Smooth muscle cell (in vitro differentiated cells): ENCODE data around the gene SLC4A2. TPM values are rescaled to one million over a fixed set of nuclear protein-coding genes. Genes with fewer than 3 reads are reported as not detected.

Source experiments
- DNase-seq: peaks from one replicate; lab custom pipeline; 2025; ENCODE audit not compliant: unreplicated experiment; lab: John Stamatoyannopoulos, UW
- H2AFZ ChIP-seq: fragments of 200-600 bp; sonication (generic); 2 replicates; pipeline ENCODE4 v1.6.0; 2016; ENCODE audit warnings: antibody characterized with exemption, low read depth, mild to moderate bottlenecking
- H3F3A ChIP-seq: fragments of 200-600 bp; sonication (generic); 2 replicates; pipeline ENCODE4 v1.6.0; 2017; ENCODE audit warnings: antibody characterized with exemption, low read depth
- H3K27ac ChIP-seq: fragments of 200-600 bp; sonication (generic); 2 replicates; pipeline ENCODE4 v1.5.1; 2016; ENCODE audit warnings: low read depth, mild to moderate bottlenecking
- H3K27me3 ChIP-seq: fragments of 200-600 bp; sonication (generic); 2 replicates; pipeline ENCODE4 v1.6.1; 2016; ENCODE audit warnings: low read depth, mild to moderate bottlenecking
- H3K36me3 ChIP-seq: fragments of 200-600 bp; sonication (generic); 2 replicates; pipeline ENCODE4 v1.5.1; 2016; ENCODE audit warnings: low read depth
- H3K4me1 ChIP-seq: fragments of 200-600 bp; sonication (generic); 2 replicates; pipeline ENCODE4 v1.5.1; 2016; ENCODE audit warnings: low read depth
- H3K4me2 ChIP-seq: fragments of 200-600 bp; sonication (generic); 2 replicates; pipeline ENCODE4 v1.6.0; 2016; ENCODE audit warnings: mild to moderate bottlenecking
- H3K4me3 ChIP-seq: fragments of 200-600 bp; sonication (generic); 2 replicates; pipeline ENCODE4 v1.5.1; 2016; ENCODE audit warnings: mild to moderate bottlenecking
- H3K79me2 ChIP-seq: fragments of 200-600 bp; sonication (generic); 2 replicates; pipeline ENCODE4 v1.6.0; 2016; ENCODE audit warnings: low read depth, mild to moderate bottlenecking
- H3K9ac ChIP-seq: fragments of 200-600 bp; sonication (generic); 2 replicates; pipeline ENCODE4 v1.6.0; 2016; ENCODE audit warnings: low read depth
- H3K9me3 ChIP-seq: fragments of 200-600 bp; sonication (generic); replicated peaks from 2 replicates; pipeline ENCODE4 v1.5.1; 2016; ENCODE audit warnings: low read depth
- H4K20me1 ChIP-seq: fragments of 200-600 bp; sonication (generic); 2 replicates; pipeline ENCODE4 v1.6.0; 2016; ENCODE audit warnings: low read depth
- CTCF ChIP-seq: fragments of 200-600 bp; sonication (generic); IDR thresholded peaks from 2 replicates; pipeline ENCODE4 v1.5.1; 2017; ENCODE audit warnings: borderline replicate concordance, mild to moderate bottlenecking, antibody characterized with exemption; ENCODE audit not compliant: insufficient read depth, poor library complexity, severe bottlenecking
- WGBS: methylation state at CpG from one replicate; pipeline ENCODE4 v1.1.7; 2016; ENCODE audit warnings: low lambda C conversion rate; 5-methylcytosine and 5-hydroxymethylcytosine counted together
- polyA plus RNA-seq: library from polyadenylated mRNA; unstranded; fragments of >200 nt; fragmentation: Nextera tagmentation; extraction: Ambion mirVana; gene quantifications from 2 replicates; pipeline ENCODE4 v1.2.1, GENCODE V29; 2016
- total RNA-seq: library from RNA; depleted of rRNA; stranded (reverse); fragments of >200 nt; gene quantifications from 2 replicates; pipeline ENCODE4 v1.2.3, GENCODE V29; 2014

Gene SLC4A2
- total and polyA plus RNA-seq, 2 experiments from 2014 or later: 89.3 to 96.4 TPM

GRCh38 chr7:151045262-151045661 is 14.1 kb upstream of the SLC4A2 start:
- H2AFZ ChIP-seq: no peak overlapping the region
- WGBS: 93% methylated on average over 11 of the region's 11 CpGs

GRCh38 chr7:151045967-151046366 is 13.4 kb upstream of the SLC4A2 start:
- H3K4me3 ChIP-seq: no peak overlapping the region

More at GRCh38 chr7:151045262-151045661, 14.1 kb upstream of the SLC4A2 start:
- H3K4me3 ChIP-seq: no peak overlapping the region
- H3F3A ChIP-seq: peaks cover 2% of the 10 kb centered on the region
- H3K27ac ChIP-seq: no peak overlapping the region
- no peak overlapping the region for H3K4me2 ChIP-seq
- no peak for DNase-seq
- no peaks in the 10 kb centered on the region for H3K27me3 ChIP-seq
- no peaks in the 10 kb centered on the region for H3K36me3 ChIP-seq
- H3K9me3 ChIP-seq: no peaks in the 10 kb centered on the region
- H4K20me1 ChIP-seq: no peaks in the 10 kb centered on the region
- no peaks in the 10 kb centered on the region for H3K79me2 ChIP-seq
- peaks cover 1% of the 10 kb centered on the region for H3K4me1 ChIP-seq
- TF ChIP-seq CTCF: no peak
- H3K9ac ChIP-seq: no peak overlapping the region

GRCh38 chr7:151046603-151047573 is 12.5 kb upstream of the SLC4A2 start:
- peak; percentile 14 for DNase-seq
- H3F3A ChIP-seq: no peaks in the 10 kb centered on the region

More at GRCh38 chr7:151045967-151046366, 13.4 kb upstream of the SLC4A2 start:
- Histone ChIP-seq H3K9ac (no peak overlapping the region), H3K9me3 (no peaks in the 10 kb centered on the region), H2AFZ (no peak overlapping the region), H3K4me1 (no peaks in the 10 kb centered on the region), H3K27me3 (no peaks in the 10 kb centered on the region), H3K27ac (no peak overlapping the region), H4K20me1 (no peaks in the 10 kb centered on the region), H3K79me2 (no peaks in the 10 kb centered on the region), H3K36me3 (no peaks in the 10 kb centered on the region), H3K4me2 (no peak overlapping the region), H3F3A (no peaks in the 10 kb centered on the region)
- no peak for TF ChIP-seq CTCF
- 95% methylated on average over 9 of the region's 9 CpGs for WGBS
- DNase-seq: no peak

More at GRCh38 chr7:151046603-151047573, 12.5 kb upstream of the SLC4A2 start:
- Histone ChIP-seq H3K36me3 (no peaks in the 10 kb centered on the region), H3K9ac (no peak overlapping the region), H2AFZ (no peak overlapping the region), H4K20me1 (peaks cover 4% of the 10 kb centered on the region), H3K27me3 (no peaks in the 10 kb centered on the region), H3K4me2 (peak overlapping the region; percentile 31), H3K4me1 (no peaks in the 10 kb centered on the region), H3K79me2 (no peaks in the 10 kb centered on the region), H3K9me3 (no peaks in the 10 kb centered on the region), H3K4me3 (no peak overlapping the region), H3K27ac (no peak overlapping the region)
- no peak for TF ChIP-seq CTCF
- 83% methylated on average over 14 of the region's 14 CpGs for WGBS
